K562 (cell line): ENCODE data around the gene CPPED1. TPM values are rescaled to one million over a fixed set of nuclear protein-coding genes. Genes with fewer than 3 reads are reported as not detected.

ENCODE experiments used
- POLR2B ChIP-seq: fragments of 450-650 bp; IDR thresholded peaks from 2 replicates; pipeline ENCODE4 v1.6.1; 2018; ENCODE audit warnings: low read depth; ENCODE audit not compliant: partially characterized antibody
- polyA plus RNA-seq, 8 experiments: library from polyadenylated mRNA; depleted of rRNA in 4 of 8; stranded (reverse) in 5 of 8; unstranded in 3 of 8; fragments of >200 nt; fragmentation: Nextera tagmentation in 2 of 8; fragmentation: Illumina TruSeq in 1 of 8; extraction: Ambion mirVana in 2 of 8; extraction: Trizol in 1 of 8; gene quantifications; 2 replicates each; pipeline versions ENCODE4 v1.2.1 to v1.2.3, GENCODE V29; 2011 to 2014; ENCODE audit warnings: inconsistent platforms in 1 of 8, missing spikeins in 1 of 8
- total RNA-seq, 7 experiments: library from RNA; depleted of rRNA in 6 of 7; stranded (reverse); fragments of >200 nt in 6 of 7; fragmentation: Illumina TruSeq in 2 of 7; extraction: Trizol in 2 of 7; gene quantifications; 2 replicates each; pipeline versions ENCODE4 v1.2.1 to v1.2.3, GENCODE V29; 2011 to 2021; ENCODE audit warnings: low replicate concordance in 1 of 7
- TF ChIP-seq, protein P1 (sequence below), 2 experiments: fragments of 450-650 bp in 1 of 2; sonication (generic) in 1 of 2; formaldehyde crosslinking in 1 of 2; IDR thresholded peaks; 2 replicates each; pipeline versions ENCODE4 v1.7.1 to v1.9.0; 2016 to 2022; ENCODE audit warnings: inconsistent platforms in 1 of 2, mild to moderate bottlenecking in 1 of 2, missing genetic modification reagents in 1 of 2

CPPED1 gene
- total and polyA plus RNA-seq, 9 of the 15 experiments (the other 6 are each of a cell fraction or from before 2014, with no cell fraction given), result 7.5 to 25.7 (median 16.9) TPM

DNA sequence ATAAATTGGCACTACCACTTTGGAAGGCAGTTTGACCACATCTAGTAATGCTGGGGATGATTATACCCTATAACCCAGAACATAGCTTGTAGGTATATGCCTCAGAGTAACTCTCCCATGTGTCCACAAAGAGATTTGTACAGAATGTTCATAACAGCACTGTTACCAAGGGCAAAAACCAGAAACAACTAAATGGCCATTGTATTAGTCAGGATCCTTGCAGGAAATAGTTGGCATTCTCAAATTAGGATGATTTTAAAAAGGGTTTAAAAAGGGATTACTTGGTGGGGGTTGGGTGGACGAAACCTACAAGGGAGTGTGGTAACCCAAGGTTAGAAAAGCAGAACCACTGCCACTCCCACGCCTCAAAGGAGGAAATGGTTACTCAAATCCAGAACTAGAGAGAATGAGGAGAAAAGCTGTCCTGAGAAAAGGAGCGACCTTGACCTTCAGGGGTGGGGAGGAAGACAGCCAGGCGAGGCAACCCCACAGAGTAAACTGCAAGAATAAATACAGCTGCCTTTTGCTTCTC, 2.1 kb downstream of the CPPED1 start (continued):
- TF ChIP-seq, protein P1, sequence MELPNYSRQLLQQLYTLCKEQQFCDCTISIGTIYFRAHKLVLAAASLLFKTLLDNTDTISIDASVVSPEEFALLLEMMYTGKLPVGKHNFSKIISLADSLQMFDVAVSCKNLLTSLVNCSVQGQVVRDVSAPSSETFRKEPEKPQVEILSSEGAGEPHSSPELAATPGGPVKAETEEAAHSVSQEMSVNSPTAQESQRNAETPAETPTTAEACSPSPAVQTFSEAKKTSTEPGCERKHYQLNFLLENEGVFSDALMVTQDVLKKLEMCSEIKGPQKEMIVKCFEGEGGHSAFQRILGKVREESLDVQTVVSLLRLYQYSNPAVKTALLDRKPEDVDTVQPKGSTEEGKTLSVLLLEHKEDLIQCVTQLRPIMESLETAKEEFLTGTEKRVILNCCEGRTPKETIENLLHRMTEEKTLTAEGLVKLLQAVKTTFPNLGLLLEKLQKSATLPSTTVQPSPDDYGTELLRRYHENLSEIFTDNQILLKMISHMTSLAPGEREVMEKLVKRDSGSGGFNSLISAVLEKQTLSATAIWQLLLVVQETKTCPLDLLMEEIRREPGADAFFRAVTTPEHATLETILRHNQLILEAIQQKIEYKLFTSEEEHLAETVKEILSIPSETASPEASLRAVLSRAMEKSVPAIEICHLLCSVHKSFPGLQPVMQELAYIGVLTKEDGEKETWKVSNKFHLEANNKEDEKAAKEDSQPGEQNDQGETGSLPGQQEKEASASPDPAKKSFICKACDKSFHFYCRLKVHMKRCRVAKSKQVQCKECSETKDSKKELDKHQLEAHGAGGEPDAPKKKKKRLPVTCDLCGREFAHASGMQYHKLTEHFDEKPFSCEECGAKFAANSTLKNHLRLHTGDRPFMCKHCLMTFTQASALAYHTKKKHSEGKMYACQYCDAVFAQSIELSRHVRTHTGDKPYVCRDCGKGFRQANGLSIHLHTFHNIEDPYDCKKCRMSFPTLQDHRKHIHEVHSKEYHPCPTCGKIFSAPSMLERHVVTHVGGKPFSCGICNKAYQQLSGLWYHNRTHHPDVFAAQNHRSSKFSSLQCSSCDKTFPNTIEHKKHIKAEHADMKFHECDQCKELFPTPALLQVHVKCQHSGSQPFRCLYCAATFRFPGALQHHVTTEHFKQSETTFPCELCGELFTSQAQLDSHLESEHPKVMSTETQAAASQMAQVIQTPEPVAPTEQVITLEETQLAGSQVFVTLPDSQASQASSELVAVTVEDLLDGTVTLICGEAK (IDR thresholded peaks at IDR 0.05), result no peak
- TF ChIP-seq, protein P1 (CRISPR knock-in tag; IDR thresholded peaks at IDR 0.05), result no peak
- no peak for TF ChIP-seq POLR2B
- TF ChIP-seq, all 486 proteins: peak for 42
